SK-N-SH (cell line): Measurements from ENCODE around the gene CCDC194. TPM values are rescaled to one million over a fixed set of nuclear protein-coding genes. Genes with fewer than 3 reads are reported as not detected.

Source experiments
- CTCF ChIA-PET: fragments of 300-600, 350-600 bp; formaldehyde crosslinking; extraction: SDS; loops from one replicate; lab custom pipeline; 2021; lab: Yijun Ruan, JAX
- POLR2A ChIA-PET: fragments of 350-600 bp; sonication (Branson Sonifier 250); formaldehyde crosslinking; extraction: SDS; loops from one replicate; lab custom pipeline; 2020; ENCODE audit warnings: antibody characterized with exemption, inconsistent platforms; lab: Yijun Ruan, JAX
- DNase-seq: peaks from one replicate; pipeline ENCODE4 v3.0.0; 2012
- H2AFZ ChIP-seq: fragments of 200-600 bp; sonication (generic); 2 replicates; pipeline ENCODE4 v1.8.1; 2016; ENCODE audit warnings: antibody characterized with exemption, mild to moderate bottlenecking, low read depth
- H3F3A ChIP-seq: fragments of 200-600 bp; sonication (generic); replicated peaks from 2 replicates; pipeline ENCODE3; 2016; ENCODE audit warnings: antibody characterized with exemption, mild to moderate bottlenecking; ENCODE audit not compliant: insufficient read depth
- H3K27ac ChIP-seq, 2 experiments: fragments of 200-500 bp in 1 of 2; fragments of 200-600 bp in 1 of 2; sonication (Bioruptor generic) in 1 of 2; sonication (generic), shearing (Covaris generic) in 1 of 2; 2 replicates each; pipeline versions ENCODE4 v1.5.1 to v1.6.1; 2014 to 2016; ENCODE audit warnings: low read depth in 2 of 2, inconsistent platforms in 1 of 2, low read length in 1 of 2, mild to moderate bottlenecking in 1 of 2, mixed read lengths in 1 of 2
- H3K27me3 ChIP-seq: fragments of 200-600 bp; sonication (generic), shearing (Covaris generic); 2 replicates; pipeline ENCODE4 v1.6.1; 2016; ENCODE audit warnings: mixed run types; ENCODE audit not compliant: insufficient read depth
- H3K36me3 ChIP-seq, 2 experiments: fragments of 200-500 bp in 1 of 2; fragments of 200-600 bp in 1 of 2; sonication (Bioruptor generic) in 1 of 2; sonication (generic) in 1 of 2; replicated peaks in 1 of 2; 2 replicates each; pipeline versions ENCODE3 to v1.5.1; 2014 to 2016; ENCODE audit warnings: low read length in 1 of 2, mild to moderate bottlenecking in 1 of 2; ENCODE audit not compliant: insufficient read depth in 2 of 2, control insufficient read depth in 1 of 2
- H3K4me1 ChIP-seq, 2 experiments: fragments of 200-500 bp in 1 of 2; fragments of 200-600 bp in 1 of 2; sonication (Bioruptor generic) in 1 of 2; sonication (generic), shearing (Covaris generic) in 1 of 2; 2 replicates each; pipeline versions ENCODE4 v1.5.1 to v1.6.1; 2014 to 2016; ENCODE audit warnings: low read depth in 1 of 2, low read length in 1 of 2, mixed run types in 1 of 2; ENCODE audit not compliant: insufficient read depth in 2 of 2, control insufficient read depth in 1 of 2
- H3K4me2 ChIP-seq: fragments of 200-600 bp; sonication (generic), shearing (Covaris generic); 2 replicates; pipeline ENCODE4 v1.6.1; 2017; ENCODE audit warnings: mixed run types
- H3K4me3 ChIP-seq, 2 experiments: fragments of 200-500 bp in 1 of 2; fragments of 200-600 bp in 1 of 2; sonication (Bioruptor generic) in 1 of 2; sonication (generic), shearing (Covaris generic) in 1 of 2; 2 replicates each; pipeline versions ENCODE4 v1.5.1 to v1.8.1; 2014 to 2016; ENCODE audit warnings: low read depth in 2 of 2, inconsistent platforms in 1 of 2, low read length in 1 of 2, mild to moderate bottlenecking in 1 of 2, mixed read lengths in 1 of 2, moderate library complexity in 1 of 2
- H3K79me2 ChIP-seq: fragments of 200-600 bp; sonication (generic); 2 replicates; pipeline ENCODE4 v1.8.1; 2017; ENCODE audit warnings: mild to moderate bottlenecking; ENCODE audit not compliant: insufficient read depth
- H3K9ac ChIP-seq: fragments of 200-600 bp; sonication (generic); 2 replicates; pipeline ENCODE4 v1.6.1; 2017; ENCODE audit warnings: mixed run types
- H3K9me2 ChIP-seq: fragments of 200-600 bp; sonication (generic); 2 replicates; pipeline ENCODE4 v1.6.1; 2017; ENCODE audit warnings: mixed run types
- H3K9me3 ChIP-seq: fragments of 200-600 bp; sonication (generic); 2 replicates; pipeline ENCODE4 v1.6.1; 2017; ENCODE audit warnings: mixed run types, mild to moderate bottlenecking, moderate library complexity
- H4K20me1 ChIP-seq: fragments of 200-600 bp; sonication (generic); 2 replicates; pipeline ENCODE4 v1.6.1; 2017; ENCODE audit warnings: mild to moderate bottlenecking, mixed run types; ENCODE audit not compliant: insufficient read depth
- ELF1 ChIP-seq: IDR thresholded peaks from 2 replicates; pipeline ENCODE4 v1.4.0; 2012
- EP300 ChIP-seq, 2 experiments: IDR thresholded peaks; 2 replicates each; pipeline versions ENCODE4 v1.4.0 to v1.6.1; 2012; ENCODE audit warnings: borderline replicate concordance in 1 of 2, low read depth in 1 of 2, low read length in 1 of 2
- FOSL2 ChIP-seq: IDR thresholded peaks from 2 replicates; pipeline ENCODE4 v1.4.0; 2012; ENCODE audit warnings: low read depth, mild to moderate bottlenecking, moderate library complexity, borderline replicate concordance
- FOXJ3 ChIP-seq: sonication (generic); formaldehyde crosslinking; IDR thresholded peaks from 2 replicates; pipeline ENCODE4 v1.5.1; 2020; ENCODE audit warnings: mild to moderate bottlenecking, missing genetic modification reagents
- FOXM1 ChIP-seq: IDR thresholded peaks from 2 replicates; pipeline ENCODE4 v1.4.0; 2012; ENCODE audit warnings: low read depth, mild to moderate bottlenecking
- MEF2A ChIP-seq: IDR thresholded peaks from 2 replicates; pipeline ENCODE4 v1.4.0; 2012; ENCODE audit warnings: low read depth, borderline replicate concordance
- NRF1 ChIP-seq: IDR thresholded peaks from 2 replicates; pipeline ENCODE4 v1.6.1; 2012; ENCODE audit warnings: low read depth, mild to moderate bottlenecking, low read length
- POLR2AphosphoS5 ChIP-seq: IDR thresholded peaks from 2 replicates; pipeline ENCODE4 v1.6.1; 2012; ENCODE audit warnings: low read depth, low read length
- RAD21 ChIP-seq: IDR thresholded peaks from 2 replicates; pipeline ENCODE4 v1.6.1; 2012; ENCODE audit warnings: mild to moderate bottlenecking, low read length
- RCOR1 ChIP-seq: fragments of 150-350 bp; IDR thresholded peaks from 2 replicates; pipeline ENCODE4 v1.6.1; 2017; ENCODE audit warnings: antibody characterized with exemption, low read length
- RXRA ChIP-seq: IDR thresholded peaks from 2 replicates; pipeline ENCODE4 v1.4.0; 2012; ENCODE audit warnings: low read depth, mild to moderate bottlenecking, borderline replicate concordance
- SIN3A ChIP-seq: IDR thresholded peaks from 2 replicates; pipeline ENCODE4 v1.6.1; 2012; ENCODE audit warnings: low read depth, mild to moderate bottlenecking, low read length, moderate library complexity, borderline replicate concordance
- SMC3 ChIP-seq: IDR thresholded peaks from 2 replicates; pipeline ENCODE4 v1.6.1; 2012; ENCODE audit warnings: low read depth, low read length, improper control_type of control experiment
- TAF1 ChIP-seq: IDR thresholded peaks from 2 replicates; pipeline ENCODE4 v1.6.1; 2012; ENCODE audit warnings: low read depth, mild to moderate bottlenecking, low read length, moderate library complexity, borderline replicate concordance
- WGBS: methylation state at CpG from one replicate; pipeline ENCODE4 v1.1.6; 2017; ENCODE audit warnings: low lambda C conversion rate; 5-methylcytosine and 5-hydroxymethylcytosine counted together
- polyA plus RNA-seq, 3 experiments: library from polyadenylated mRNA; depleted of rRNA; stranded (reverse); fragments of >200 nt; gene quantifications; 2 replicates each; pipeline ENCODE4 v1.2.3, GENCODE V29; 2012
- TF ChIP-seq, protein P1 (sequence below): IDR thresholded peaks from 2 replicates; pipeline ENCODE4 v1.4.0; 2012; ENCODE audit warnings: low read depth, borderline replicate concordance
- TF ChIP-seq, protein P2 (sequence below): fragments of 150-350 bp; IDR thresholded peaks from 2 replicates; pipeline ENCODE4 v1.6.1; 2017; ENCODE audit warnings: antibody characterized with exemption, low read length, low read depth, borderline replicate concordance
- TF ChIP-seq, protein P3 (sequence below): fragments of 200-600 bp; sonication (generic); IDR thresholded peaks from 2 replicates; pipeline ENCODE4 v1.6.1; 2017; ENCODE audit warnings: antibody characterized with exemption, mild to moderate bottlenecking, moderate library complexity
- TF ChIP-seq, protein P4 (sequence below): IDR thresholded peaks from 2 replicates; pipeline ENCODE4 v1.6.1; 2012; ENCODE audit warnings: mild to moderate bottlenecking, low read depth, low read length, moderate library complexity
- TF ChIP-seq, protein P5 (sequence below): fragments of 150-350 bp; IDR thresholded peaks from 2 replicates; pipeline ENCODE4 v1.6.1; 2016; ENCODE audit warnings: mild to moderate bottlenecking, low read depth, low read length

The CCDC194 gene
- polyA plus RNA-seq, 1 of the 3 experiments (the other 2 are of a cell fraction), result not detected

DNA sequence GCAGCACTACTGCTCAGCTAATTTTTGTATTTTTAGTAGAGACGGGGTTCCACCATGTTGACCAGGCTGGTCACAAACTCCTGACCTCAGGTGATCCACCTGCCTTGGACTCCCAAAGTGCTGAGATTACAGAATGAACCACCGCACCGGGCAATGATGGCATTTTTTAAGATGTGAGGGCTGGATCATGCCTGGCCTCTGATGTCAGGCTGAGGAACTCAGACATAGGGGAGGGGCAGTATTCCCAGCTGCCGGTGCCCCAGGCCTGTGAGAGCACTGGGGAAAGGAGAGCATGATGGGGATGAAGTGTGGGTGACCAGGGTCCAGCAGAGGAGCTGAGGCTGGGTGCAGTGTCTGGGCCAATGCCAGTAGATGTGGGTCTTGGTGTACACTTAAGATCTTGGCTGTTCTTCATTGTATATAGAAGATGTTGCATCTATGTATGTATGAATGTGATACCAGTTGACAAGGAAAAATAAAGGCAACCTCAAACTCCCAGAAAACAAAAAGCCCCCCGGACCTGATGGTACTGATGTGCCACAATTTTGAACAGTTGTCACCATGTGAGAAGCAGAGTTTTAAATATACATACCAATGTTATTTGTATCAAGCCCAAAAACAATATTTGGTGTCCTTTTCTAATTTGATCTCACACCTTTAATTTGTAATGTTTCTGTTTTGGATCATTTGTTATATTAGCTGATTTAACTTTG, 13.4 kb downstream of the CCDC194 start:
- TF ChIP-seq RAD21 (no peak), FOSL2 (no peak), EP300 (IDR thresholded peaks at IDR 0.05; ENCODE audit: borderline replicate concordance in 1 of 2, low read depth in 1 of 2, low read length in 1 of 2) (no peak), SMC3 (no peak), RXRA (no peak), ELF1 (no peak), NRF1 (no peak), TAF1 (no peak), SIN3A (no peak), FOXM1 (no peak), MEF2A (no peak), RCOR1 (no peak), POLR2AphosphoS5 (no peak), FOXJ3 (no peak)
- TF ChIP-seq, protein P1, sequence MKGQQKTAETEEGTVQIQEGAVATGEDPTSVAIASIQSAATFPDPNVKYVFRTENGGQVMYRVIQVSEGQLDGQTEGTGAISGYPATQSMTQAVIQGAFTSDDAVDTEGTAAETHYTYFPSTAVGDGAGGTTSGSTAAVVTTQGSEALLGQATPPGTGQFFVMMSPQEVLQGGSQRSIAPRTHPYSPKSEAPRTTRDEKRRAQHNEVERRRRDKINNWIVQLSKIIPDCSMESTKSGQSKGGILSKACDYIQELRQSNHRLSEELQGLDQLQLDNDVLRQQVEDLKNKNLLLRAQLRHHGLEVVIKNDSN, result no peak
- TF ChIP-seq, protein P2, sequence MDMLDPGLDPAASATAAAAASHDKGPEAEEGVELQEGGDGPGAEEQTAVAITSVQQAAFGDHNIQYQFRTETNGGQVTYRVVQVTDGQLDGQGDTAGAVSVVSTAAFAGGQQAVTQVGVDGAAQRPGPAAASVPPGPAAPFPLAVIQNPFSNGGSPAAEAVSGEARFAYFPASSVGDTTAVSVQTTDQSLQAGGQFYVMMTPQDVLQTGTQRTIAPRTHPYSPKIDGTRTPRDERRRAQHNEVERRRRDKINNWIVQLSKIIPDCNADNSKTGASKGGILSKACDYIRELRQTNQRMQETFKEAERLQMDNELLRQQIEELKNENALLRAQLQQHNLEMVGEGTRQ, result no peak
- TF ChIP-seq, protein P3, sequence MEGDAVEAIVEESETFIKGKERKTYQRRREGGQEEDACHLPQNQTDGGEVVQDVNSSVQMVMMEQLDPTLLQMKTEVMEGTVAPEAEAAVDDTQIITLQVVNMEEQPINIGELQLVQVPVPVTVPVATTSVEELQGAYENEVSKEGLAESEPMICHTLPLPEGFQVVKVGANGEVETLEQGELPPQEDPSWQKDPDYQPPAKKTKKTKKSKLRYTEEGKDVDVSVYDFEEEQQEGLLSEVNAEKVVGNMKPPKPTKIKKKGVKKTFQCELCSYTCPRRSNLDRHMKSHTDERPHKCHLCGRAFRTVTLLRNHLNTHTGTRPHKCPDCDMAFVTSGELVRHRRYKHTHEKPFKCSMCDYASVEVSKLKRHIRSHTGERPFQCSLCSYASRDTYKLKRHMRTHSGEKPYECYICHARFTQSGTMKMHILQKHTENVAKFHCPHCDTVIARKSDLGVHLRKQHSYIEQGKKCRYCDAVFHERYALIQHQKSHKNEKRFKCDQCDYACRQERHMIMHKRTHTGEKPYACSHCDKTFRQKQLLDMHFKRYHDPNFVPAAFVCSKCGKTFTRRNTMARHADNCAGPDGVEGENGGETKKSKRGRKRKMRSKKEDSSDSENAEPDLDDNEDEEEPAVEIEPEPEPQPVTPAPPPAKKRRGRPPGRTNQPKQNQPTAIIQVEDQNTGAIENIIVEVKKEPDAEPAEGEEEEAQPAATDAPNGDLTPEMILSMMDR, result no peak
- TF ChIP-seq, protein P4, sequence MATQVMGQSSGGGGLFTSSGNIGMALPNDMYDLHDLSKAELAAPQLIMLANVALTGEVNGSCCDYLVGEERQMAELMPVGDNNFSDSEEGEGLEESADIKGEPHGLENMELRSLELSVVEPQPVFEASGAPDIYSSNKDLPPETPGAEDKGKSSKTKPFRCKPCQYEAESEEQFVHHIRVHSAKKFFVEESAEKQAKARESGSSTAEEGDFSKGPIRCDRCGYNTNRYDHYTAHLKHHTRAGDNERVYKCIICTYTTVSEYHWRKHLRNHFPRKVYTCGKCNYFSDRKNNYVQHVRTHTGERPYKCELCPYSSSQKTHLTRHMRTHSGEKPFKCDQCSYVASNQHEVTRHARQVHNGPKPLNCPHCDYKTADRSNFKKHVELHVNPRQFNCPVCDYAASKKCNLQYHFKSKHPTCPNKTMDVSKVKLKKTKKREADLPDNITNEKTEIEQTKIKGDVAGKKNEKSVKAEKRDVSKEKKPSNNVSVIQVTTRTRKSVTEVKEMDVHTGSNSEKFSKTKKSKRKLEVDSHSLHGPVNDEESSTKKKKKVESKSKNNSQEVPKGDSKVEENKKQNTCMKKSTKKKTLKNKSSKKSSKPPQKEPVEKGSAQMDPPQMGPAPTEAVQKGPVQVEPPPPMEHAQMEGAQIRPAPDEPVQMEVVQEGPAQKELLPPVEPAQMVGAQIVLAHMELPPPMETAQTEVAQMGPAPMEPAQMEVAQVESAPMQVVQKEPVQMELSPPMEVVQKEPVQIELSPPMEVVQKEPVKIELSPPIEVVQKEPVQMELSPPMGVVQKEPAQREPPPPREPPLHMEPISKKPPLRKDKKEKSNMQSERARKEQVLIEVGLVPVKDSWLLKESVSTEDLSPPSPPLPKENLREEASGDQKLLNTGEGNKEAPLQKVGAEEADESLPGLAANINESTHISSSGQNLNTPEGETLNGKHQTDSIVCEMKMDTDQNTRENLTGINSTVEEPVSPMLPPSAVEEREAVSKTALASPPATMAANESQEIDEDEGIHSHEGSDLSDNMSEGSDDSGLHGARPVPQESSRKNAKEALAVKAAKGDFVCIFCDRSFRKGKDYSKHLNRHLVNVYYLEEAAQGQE, result no peak
- TF ChIP-seq, protein P5, sequence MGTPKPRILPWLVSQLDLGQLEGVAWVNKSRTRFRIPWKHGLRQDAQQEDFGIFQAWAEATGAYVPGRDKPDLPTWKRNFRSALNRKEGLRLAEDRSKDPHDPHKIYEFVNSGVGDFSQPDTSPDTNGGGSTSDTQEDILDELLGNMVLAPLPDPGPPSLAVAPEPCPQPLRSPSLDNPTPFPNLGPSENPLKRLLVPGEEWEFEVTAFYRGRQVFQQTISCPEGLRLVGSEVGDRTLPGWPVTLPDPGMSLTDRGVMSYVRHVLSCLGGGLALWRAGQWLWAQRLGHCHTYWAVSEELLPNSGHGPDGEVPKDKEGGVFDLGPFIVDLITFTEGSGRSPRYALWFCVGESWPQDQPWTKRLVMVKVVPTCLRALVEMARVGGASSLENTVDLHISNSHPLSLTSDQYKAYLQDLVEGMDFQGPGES, result no peak
- TF ChIP-seq, all 33 proteins: peak for 0
- ChIA-PET POLR2A (no interaction called here), CTCF (interaction anchor here (0.6 to 1.6 kb wide), 4 partner anchors 11 to 72 kb away, joined by 3 read pairs; no protein-coding TSS in a partner anchor)
- Histone ChIP-seq H3K27me3 (no peaks in the 10 kb centered on the region), H3K9ac (no peak overlapping the region), H3K4me1 (no peaks in the 10 kb centered on the region), H3K27ac (no peak overlapping the region), H3K9me3 (no peaks in the 10 kb centered on the region), H2AFZ (no peak overlapping the region), H3F3A (no peaks in the 10 kb centered on the region), H3K79me2 (no peaks in the 10 kb centered on the region), H3K4me2 (no peak overlapping the region), H3K9me2 (no peaks in the 10 kb centered on the region), H4K20me1 (no peaks in the 10 kb centered on the region), H3K36me3 (no peaks in the 10 kb centered on the region), H3K4me3 (no peak overlapping the region)
- DNase-seq, result no peak
- 75% methylated on average over 3 of the region's 5 CpGs for WGBS
